AG10803 (cell line): ENCODE results near the gene TP63.

Experiments
- DNase-seq: peaks from one replicate; pipeline ENCODE4 v3.0.0; 2010; ENCODE audit warnings: low read depth
- H3K4me3 ChIP-seq: 2 replicates; pipeline ENCODE4 v1.5.1; 2011; ENCODE audit warnings: mild to moderate bottlenecking, low read length, control low read depth
- CTCF ChIP-seq: conservative IDR thresholded peaks from 2 replicates; pipeline ENCODE4 v1.5.1; 2011; ENCODE audit warnings: mild to moderate bottlenecking, low read length, control low read depth, inconsistent platforms

The TP63 gene

GRCh38 chr3:189680723-189681122 is 49.5 kb downstream of the TP63 start:
- DNase-seq, result no peak
- no peak overlapping the region for H3K4me3 ChIP-seq
- no peak for TF ChIP-seq CTCF

- no peak for DNase-seq
- no peak for TF ChIP-seq CTCF
- H3K4me3 ChIP-seq, result no peak overlapping the region
These were observed 52.5 kb downstream of the TP63 start for GRCh38 chr3:189683546-189684255.

GRCh38 chr3:189684317-189684716 is 53.1 kb downstream of the TP63 start:
- DNase-seq, result no peak
- no peak for TF ChIP-seq CTCF
- no peak overlapping the region for H3K4me3 ChIP-seq

GRCh38 chr3:189685291-189685690 is 54.1 kb downstream of the TP63 start:
- no peak for DNase-seq
- TF ChIP-seq CTCF, result no peak
- no peak overlapping the region for H3K4me3 ChIP-seq

- H3K4me3 ChIP-seq, result no peak overlapping the region
- DNase-seq, result peak; percentile 72
- TF ChIP-seq CTCF, result no peak
These were observed 54.7 kb downstream of the TP63 start for GRCh38 chr3:189685860-189686259.

GRCh38 chr3:189687475-189687874 is 56.3 kb downstream of the TP63 start:
- no peak for TF ChIP-seq CTCF
- no peak overlapping the region for H3K4me3 ChIP-seq
- no peak for DNase-seq

- no peak overlapping the region for H3K4me3 ChIP-seq
- no peak for DNase-seq
- no peak for TF ChIP-seq CTCF
These were observed 57.1 kb downstream of the TP63 start for GRCh38 chr3:189688262-189688661.
